Stomach (tissue), 4 donors: ENCODE measurements around the gene NR5A1.

Experiments
- EP300 ChIP-seq: sonication (generic); formaldehyde crosslinking; IDR thresholded peaks from one replicate; pipeline ENCODE4 v1.6.1; 2017; ENCODE audit warnings: antibody characterized with exemption
- POLR2A ChIP-seq, 4 donors: fragments of 450-650 bp; IDR thresholded peaks; one replicate each; pipeline ENCODE4 v1.6.1; 2016; ENCODE audit warnings: antibody characterized with exemption in 4 of 4, control low read depth in 2 of 4, mild to moderate bottlenecking in 1 of 4, moderate library complexity in 1 of 4
- TF ChIP-seq, protein P1 (sequence below), 7 experiments: fragments of 450-650 bp in 4 of 7; fragments of 200-600 bp in 3 of 7; sonication (generic) in 3 of 7; IDR thresholded peaks; one replicate each; pipeline ENCODE4 v1.5.1; 2016 to 2019; ENCODE audit warnings: antibody characterized with exemption in 7 of 7, control low read depth in 2 of 7, mild to moderate bottlenecking in 1 of 7

GRCh38 chr9:124441291-124441690 lies 65.9 kb downstream of the NR5A1 start:
- TF ChIP-seq, protein P1, sequence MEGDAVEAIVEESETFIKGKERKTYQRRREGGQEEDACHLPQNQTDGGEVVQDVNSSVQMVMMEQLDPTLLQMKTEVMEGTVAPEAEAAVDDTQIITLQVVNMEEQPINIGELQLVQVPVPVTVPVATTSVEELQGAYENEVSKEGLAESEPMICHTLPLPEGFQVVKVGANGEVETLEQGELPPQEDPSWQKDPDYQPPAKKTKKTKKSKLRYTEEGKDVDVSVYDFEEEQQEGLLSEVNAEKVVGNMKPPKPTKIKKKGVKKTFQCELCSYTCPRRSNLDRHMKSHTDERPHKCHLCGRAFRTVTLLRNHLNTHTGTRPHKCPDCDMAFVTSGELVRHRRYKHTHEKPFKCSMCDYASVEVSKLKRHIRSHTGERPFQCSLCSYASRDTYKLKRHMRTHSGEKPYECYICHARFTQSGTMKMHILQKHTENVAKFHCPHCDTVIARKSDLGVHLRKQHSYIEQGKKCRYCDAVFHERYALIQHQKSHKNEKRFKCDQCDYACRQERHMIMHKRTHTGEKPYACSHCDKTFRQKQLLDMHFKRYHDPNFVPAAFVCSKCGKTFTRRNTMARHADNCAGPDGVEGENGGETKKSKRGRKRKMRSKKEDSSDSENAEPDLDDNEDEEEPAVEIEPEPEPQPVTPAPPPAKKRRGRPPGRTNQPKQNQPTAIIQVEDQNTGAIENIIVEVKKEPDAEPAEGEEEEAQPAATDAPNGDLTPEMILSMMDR (IDR thresholded peaks at IDR 0.05) = no peak
- TF ChIP-seq POLR2A (IDR thresholded peaks at IDR 0.05) = no peak
- TF ChIP-seq EP300 = no peak
